Limb (tissue), 2 donors: ENCODE results near the gene FAM72B.
"Not testable (repeated sequence)": the region's sequence is repeated elsewhere in the genome, so short reads cannot be mapped to it uniquely, and the experiment has no call there.

Source experiments
- DNase-seq, 2 donors: peaks; one replicate each; pipeline ENCODE4 v3.0.0-alpha.2; 2016; ENCODE audit errors: extremely low spot score in 2 of 2

Gene FAM72B

GRCh38 chr1:121200232-121200631, 16.1 kb upstream of the FAM72B start:
- not testable (repeated sequence) for DNase-seq

GRCh38 chr1:121199763-121200162, 15.6 kb upstream of the FAM72B start:
- DNase-seq, result not testable (repeated sequence)

- DNase-seq, result not testable (repeated sequence)
Measured at GRCh38 chr1:121197095-121197882, 13.1 kb upstream of the FAM72B start.

- not testable (repeated sequence) for DNase-seq
Measured at GRCh38 chr1:121192512-121192911, 8.4 kb upstream of the FAM72B start.

- not testable (repeated sequence) for DNase-seq
Measured at GRCh38 chr1:121187914-121188313, 3.8 kb upstream of the FAM72B start.

- not testable (repeated sequence) for DNase-seq
Measured at GRCh38 chr1:121186191-121186590, 2.1 kb upstream of the FAM72B start.

- not testable (repeated sequence) for DNase-seq
Measured at GRCh38 chr1:121185140-121185708, 1.1 kb upstream of the FAM72B start.

- DNase-seq, result peak in 1 of 2 donors; percentile 22
Measured at GRCh38 chr1:121183867-121184266, 273 bp downstream of the FAM72B start.

- not testable (repeated sequence) for DNase-seq
Measured at GRCh38 chr1:121178197-121178596, 5.9 kb downstream of the FAM72B start.

- DNase-seq, result not testable (repeated sequence)
Measured at GRCh38 chr1:121176649-121177048, 7.5 kb downstream of the FAM72B start.

GRCh38 chr1:121168152-121168668, 15.9 kb downstream of the FAM72B start:
- DNase-seq, result not testable (repeated sequence)

- not testable (repeated sequence) for DNase-seq
Measured at GRCh38 chr1:121167225-121167738, 16.9 kb downstream of the FAM72B start.

GRCh38 chr1:121165296-121165695, 18.8 kb downstream of the FAM72B start:
- not testable (repeated sequence) for DNase-seq

- DNase-seq, result not testable (repeated sequence)
Measured at GRCh38 chr1:121163850-121164757, 20.0 kb downstream of the FAM72B start.

GRCh38 chr1:121161199-121161901, 22.8 kb downstream of the FAM72B start:
- not testable (repeated sequence) for DNase-seq

GRCh38 chr1:121160118-121160517, 24.0 kb downstream of the FAM72B start:
- not testable (repeated sequence) for DNase-seq

- DNase-seq, result not testable (repeated sequence)
Measured at GRCh38 chr1:121157609-121158008, 26.5 kb downstream of the FAM72B start.

- not testable (repeated sequence) for DNase-seq
Measured at GRCh38 chr1:121156958-121157603, 27.1 kb downstream of the FAM72B start.

GRCh38 chr1:121155671-121156358, 28.3 kb downstream of the FAM72B start:
- DNase-seq, result peak in 1 of 2 donors; percentile 5
